ENCODE measurements around the gene PRMT9.

The PRMT9 gene

GRCh38 chr4:147638365-147638764, 45.6 kb downstream of the PRMT9 start:
- no peak overlapping the region for H3K4me3 ChIP-seq (ENCODE audit: low read depth, low read length)
- no peak for TF ChIP-seq CTCF (IDR thresholded peaks at IDR 0.05; ENCODE audit: borderline replicate concordance, insufficient read depth, low read depth, low read length)

GRCh38 chr4:147635348-147635747, 48.6 kb downstream of the PRMT9 start:
- TF ChIP-seq CTCF (IDR thresholded peaks at IDR 0.05; ENCODE audit: borderline replicate concordance, insufficient read depth, low read depth, low read length), result no peak
- H3K4me3 ChIP-seq (ENCODE audit: low read depth, low read length), result no peak overlapping the region

GRCh38 chr4:147633643-147634042, 50.3 kb downstream of the PRMT9 start:
- TF ChIP-seq CTCF (IDR thresholded peaks at IDR 0.05; ENCODE audit: borderline replicate concordance, insufficient read depth, low read depth, low read length), result no peak
- no peak overlapping the region for H3K4me3 ChIP-seq (ENCODE audit: low read depth, low read length)

GRCh38 chr4:147633113-147633512, 50.9 kb downstream of the PRMT9 start:
- TF ChIP-seq CTCF (IDR thresholded peaks at IDR 0.05; ENCODE audit: borderline replicate concordance, insufficient read depth, low read depth, low read length), result no peak
- H3K4me3 ChIP-seq (ENCODE audit: low read depth, low read length), result no peak overlapping the region

GRCh38 chr4:147629783-147630730, 53.9 kb downstream of the PRMT9 start:
- H3K4me3 ChIP-seq (ENCODE audit: low read depth, low read length), result no peak overlapping the region
- no peak for TF ChIP-seq CTCF (IDR thresholded peaks at IDR 0.05; ENCODE audit: borderline replicate concordance, insufficient read depth, low read depth, low read length)

- no peak overlapping the region for H3K4me3 ChIP-seq (ENCODE audit: low read depth, low read length)
- no peak for TF ChIP-seq CTCF (IDR thresholded peaks at IDR 0.05; ENCODE audit: borderline replicate concordance, insufficient read depth, low read depth, low read length)
Observed at GRCh38 chr4:147628415-147628814, 55.5 kb downstream of the PRMT9 start.

GRCh38 chr4:147626903-147627302, 57.1 kb downstream of the PRMT9 start:
- no peak overlapping the region for H3K4me3 ChIP-seq (ENCODE audit: low read depth, low read length)
- TF ChIP-seq CTCF (IDR thresholded peaks at IDR 0.05; ENCODE audit: borderline replicate concordance, insufficient read depth, low read depth, low read length), result no peak
